ENCODE data around the gene UNC5C. TPM values are rescaled to one million over a fixed set of nuclear protein-coding genes. Genes with fewer than 3 reads are reported as not detected.

The UNC5C gene
- total RNA-seq, 1 experiment from 2014 or later, result 8.2 TPM

DNA sequence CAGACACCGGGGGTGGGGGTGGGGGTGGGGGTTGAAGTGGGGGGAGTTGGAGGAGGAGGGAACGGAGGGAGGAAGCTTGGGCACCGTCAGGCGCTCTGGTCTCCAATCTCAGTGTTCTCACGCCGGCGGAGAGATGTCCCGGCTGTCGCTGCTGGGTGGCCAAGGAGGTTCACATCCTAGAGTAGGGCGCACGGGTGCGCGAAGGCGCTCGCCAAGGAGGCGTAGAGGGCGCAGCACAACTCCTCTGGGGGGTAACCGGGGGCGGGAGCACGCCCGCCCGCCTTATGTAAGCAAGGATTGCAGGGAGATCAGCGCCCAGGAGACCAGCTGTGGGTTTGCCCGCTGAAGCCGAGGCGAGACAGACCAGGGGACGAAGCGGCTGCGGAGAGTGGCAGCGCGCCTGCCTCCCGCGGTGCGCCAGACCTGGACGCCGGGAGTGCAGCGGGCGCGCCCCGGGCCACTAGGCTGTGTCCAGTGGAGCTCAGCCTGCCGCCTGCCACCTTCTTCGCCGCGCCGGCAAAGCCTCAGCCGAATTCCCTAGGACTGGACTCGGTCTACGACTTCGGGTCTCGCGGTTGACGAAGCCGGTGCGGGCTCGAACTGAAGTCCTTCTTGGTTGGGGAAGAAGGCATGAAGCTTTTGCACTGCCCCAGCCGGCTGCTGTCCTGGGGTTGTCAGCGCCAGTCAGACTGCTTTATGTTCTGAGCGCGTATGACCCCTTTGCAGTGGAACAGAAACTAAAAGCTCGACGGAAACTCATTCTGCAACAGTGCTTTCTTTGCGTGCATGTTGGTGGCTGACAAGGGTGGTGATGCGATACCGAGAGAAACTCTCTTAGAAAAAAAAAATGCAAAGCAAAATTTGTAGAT lies 707 bp upstream of the UNC5C start:
- H3K9me3 ChIP-seq (ENCODE audit: control insufficient read depth, insufficient read depth, low read depth, low read length), result no peaks in the 10 kb centered on the region
- H3K36me3 ChIP-seq (ENCODE audit: control insufficient read depth, insufficient read depth, low read length), result no peaks in the 10 kb centered on the region
- peak overlapping the region; percentile 23; the same call in 1 of the 2 replicates for H3K27ac ChIP-seq (ENCODE audit: low read length)
- POLR2A ChIA-PET, result interaction anchor here (0.6 kb wide), 1 partner anchor 44 kb away, joined by 4 read pairs; no protein-coding TSS in a partner anchor
- H3K4me1 ChIP-seq (ENCODE audit: control insufficient read depth, insufficient read depth, low read length), result peaks cover 9% of the 10 kb centered on the region; the same call in 1 of the 2 replicates
- BruUV-seq (replicated peaks), result no TSS peak
- H3K27me3 ChIP-seq (ENCODE audit: control insufficient read depth, insufficient read depth, low read length), result no peaks in the 10 kb centered on the region
- ATAC-seq (peak; percentile 79), DNase-seq (ENCODE audit: low read depth, low spot score) (no peak)
- TF ChIP-seq, protein P1, sequence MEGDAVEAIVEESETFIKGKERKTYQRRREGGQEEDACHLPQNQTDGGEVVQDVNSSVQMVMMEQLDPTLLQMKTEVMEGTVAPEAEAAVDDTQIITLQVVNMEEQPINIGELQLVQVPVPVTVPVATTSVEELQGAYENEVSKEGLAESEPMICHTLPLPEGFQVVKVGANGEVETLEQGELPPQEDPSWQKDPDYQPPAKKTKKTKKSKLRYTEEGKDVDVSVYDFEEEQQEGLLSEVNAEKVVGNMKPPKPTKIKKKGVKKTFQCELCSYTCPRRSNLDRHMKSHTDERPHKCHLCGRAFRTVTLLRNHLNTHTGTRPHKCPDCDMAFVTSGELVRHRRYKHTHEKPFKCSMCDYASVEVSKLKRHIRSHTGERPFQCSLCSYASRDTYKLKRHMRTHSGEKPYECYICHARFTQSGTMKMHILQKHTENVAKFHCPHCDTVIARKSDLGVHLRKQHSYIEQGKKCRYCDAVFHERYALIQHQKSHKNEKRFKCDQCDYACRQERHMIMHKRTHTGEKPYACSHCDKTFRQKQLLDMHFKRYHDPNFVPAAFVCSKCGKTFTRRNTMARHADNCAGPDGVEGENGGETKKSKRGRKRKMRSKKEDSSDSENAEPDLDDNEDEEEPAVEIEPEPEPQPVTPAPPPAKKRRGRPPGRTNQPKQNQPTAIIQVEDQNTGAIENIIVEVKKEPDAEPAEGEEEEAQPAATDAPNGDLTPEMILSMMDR (IDR thresholded peaks at IDR 0.05), result no peak
- no peak for TF ChIP-seq TCF7L2 (IDR thresholded peaks at IDR 0.05; ENCODE audit: low read depth, low read length)
- no peak for TF ChIP-seq POLR2AphosphoS5 (IDR thresholded peaks at IDR 0.05; ENCODE audit: low read depth, low read length)
- no peak for TF ChIP-seq SIN3A (IDR thresholded peaks at IDR 0.05; ENCODE audit: borderline replicate concordance, insufficient read depth, low read depth, low read length)
- TF ChIP-seq, protein P2, sequence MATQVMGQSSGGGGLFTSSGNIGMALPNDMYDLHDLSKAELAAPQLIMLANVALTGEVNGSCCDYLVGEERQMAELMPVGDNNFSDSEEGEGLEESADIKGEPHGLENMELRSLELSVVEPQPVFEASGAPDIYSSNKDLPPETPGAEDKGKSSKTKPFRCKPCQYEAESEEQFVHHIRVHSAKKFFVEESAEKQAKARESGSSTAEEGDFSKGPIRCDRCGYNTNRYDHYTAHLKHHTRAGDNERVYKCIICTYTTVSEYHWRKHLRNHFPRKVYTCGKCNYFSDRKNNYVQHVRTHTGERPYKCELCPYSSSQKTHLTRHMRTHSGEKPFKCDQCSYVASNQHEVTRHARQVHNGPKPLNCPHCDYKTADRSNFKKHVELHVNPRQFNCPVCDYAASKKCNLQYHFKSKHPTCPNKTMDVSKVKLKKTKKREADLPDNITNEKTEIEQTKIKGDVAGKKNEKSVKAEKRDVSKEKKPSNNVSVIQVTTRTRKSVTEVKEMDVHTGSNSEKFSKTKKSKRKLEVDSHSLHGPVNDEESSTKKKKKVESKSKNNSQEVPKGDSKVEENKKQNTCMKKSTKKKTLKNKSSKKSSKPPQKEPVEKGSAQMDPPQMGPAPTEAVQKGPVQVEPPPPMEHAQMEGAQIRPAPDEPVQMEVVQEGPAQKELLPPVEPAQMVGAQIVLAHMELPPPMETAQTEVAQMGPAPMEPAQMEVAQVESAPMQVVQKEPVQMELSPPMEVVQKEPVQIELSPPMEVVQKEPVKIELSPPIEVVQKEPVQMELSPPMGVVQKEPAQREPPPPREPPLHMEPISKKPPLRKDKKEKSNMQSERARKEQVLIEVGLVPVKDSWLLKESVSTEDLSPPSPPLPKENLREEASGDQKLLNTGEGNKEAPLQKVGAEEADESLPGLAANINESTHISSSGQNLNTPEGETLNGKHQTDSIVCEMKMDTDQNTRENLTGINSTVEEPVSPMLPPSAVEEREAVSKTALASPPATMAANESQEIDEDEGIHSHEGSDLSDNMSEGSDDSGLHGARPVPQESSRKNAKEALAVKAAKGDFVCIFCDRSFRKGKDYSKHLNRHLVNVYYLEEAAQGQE (IDR thresholded peaks at IDR 0.05; ENCODE audit: insufficient read depth in 1 of 2, low read depth in 2 of 2, low read length in 1 of 2), result no peak
- CTCF ChIA-PET, result no interaction called here
- in situ Hi-C loops (cut with HindIII; ENCODE audit: low pct_unique_long_range_greater_than_20kb, low sequenced_read_pairs) (no loop called here), intact Hi-C loops (cut with micrococcal nuclease; ENCODE audit: unreplicated experiment) (no loop called here)
- H3K4me3 ChIP-seq (ENCODE audit: low read depth in 2 of 2, low read length in 2 of 2), result peak overlapping the region; percentile 61 to 68

DNA sequence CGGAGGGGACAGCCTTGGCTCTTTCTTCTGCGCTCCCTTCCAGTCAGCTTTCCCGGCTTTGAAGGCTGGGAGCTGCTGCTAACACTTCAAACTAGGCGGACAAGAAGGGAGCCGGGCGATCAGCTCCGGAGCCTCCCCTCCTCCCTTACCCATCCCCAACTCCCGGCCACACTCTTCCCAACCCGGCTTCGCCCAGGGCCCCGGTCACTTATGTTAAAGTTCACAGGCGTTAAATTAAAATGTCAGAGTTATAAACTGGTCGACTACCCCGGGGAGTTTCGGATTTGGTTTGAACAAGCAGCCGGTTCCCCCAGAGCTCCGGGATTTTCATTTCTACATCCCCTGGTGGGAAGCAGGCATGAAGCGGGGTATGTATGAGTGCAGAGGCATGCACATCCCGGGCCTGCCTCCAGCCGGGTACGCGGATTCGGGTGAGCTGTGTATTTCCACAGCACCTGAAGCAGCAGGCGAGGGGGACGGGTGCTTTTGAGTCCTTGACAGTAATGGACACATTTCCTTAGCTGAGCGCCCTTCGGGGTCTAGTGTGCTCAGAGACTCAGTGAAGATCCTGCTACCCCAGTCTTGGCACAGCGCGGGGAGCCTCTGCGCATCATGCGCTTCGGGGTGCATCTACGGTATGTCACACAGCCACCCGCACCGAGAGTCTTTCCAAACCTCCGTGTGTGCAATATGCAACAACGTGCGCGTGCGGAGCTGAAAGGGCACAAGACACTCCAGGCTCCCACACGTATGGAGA lies 880 bp downstream of the UNC5C start:
- intact Hi-C loops (cut with micrococcal nuclease; ENCODE audit: unreplicated experiment) (no loop called here), in situ Hi-C loops (cut with HindIII; ENCODE audit: low pct_unique_long_range_greater_than_20kb, low sequenced_read_pairs) (no loop called here)
- peaks cover 9% of the 10 kb centered on the region; the same call in 1 of the 2 replicates for H3K4me1 ChIP-seq (ENCODE audit: control insufficient read depth, insufficient read depth, low read length)
- ATAC-seq (no peak; the same call in 1 of the 2 replicates), DNase-seq (ENCODE audit: low read depth, low spot score) (no peak)
- peak overlapping the region; percentile 71 for H3K27ac ChIP-seq (ENCODE audit: low read length)
- no peaks in the 10 kb centered on the region for H3K36me3 ChIP-seq (ENCODE audit: control insufficient read depth, insufficient read depth, low read length)
- ChIA-PET CTCF (no interaction called here), POLR2A (interaction anchor here (0.6 kb wide), 1 partner anchor 347 kb away, joined by 3 read pairs; no protein-coding TSS in a partner anchor)
- no TSS peak for BruUV-seq (replicated peaks)
- no peaks in the 10 kb centered on the region for H3K27me3 ChIP-seq (ENCODE audit: control insufficient read depth, insufficient read depth, low read length)
- peak overlapping the region; percentile 61 to 68 for H3K4me3 ChIP-seq (ENCODE audit: low read depth in 2 of 2, low read length in 2 of 2)
- TF ChIP-seq, protein P1 (IDR thresholded peaks at IDR 0.05), result no peak
- TF ChIP-seq, protein P2 (IDR thresholded peaks at IDR 0.05; ENCODE audit: insufficient read depth in 1 of 2, low read depth in 2 of 2, low read length in 1 of 2), result no peak
- TF ChIP-seq TCF7L2 (IDR thresholded peaks at IDR 0.05; ENCODE audit: low read depth, low read length) (no peak), POLR2AphosphoS5 (IDR thresholded peaks at IDR 0.05; ENCODE audit: low read depth, low read length) (no peak), SIN3A (IDR thresholded peaks at IDR 0.05; ENCODE audit: borderline replicate concordance, insufficient read depth, low read depth, low read length) (no peak)
- no peaks in the 10 kb centered on the region for H3K9me3 ChIP-seq (ENCODE audit: control insufficient read depth, insufficient read depth, low read depth, low read length)

All from Panc1 (cell line).